Psoas muscle (tissue), 8 donors: ENCODE results near the gene HOXB9. TPM values are rescaled to one million over a fixed set of nuclear protein-coding genes. Genes with fewer than 3 reads are reported as not detected.
A peak's percentile ranks its signal among the peaks of the same experiment; 100 is the strongest.

ENCODE experiments used
- ATAC-seq, 4 donors: fragments of 200-7000 bp; cut with Tn5 transposase; one replicate each; pipeline ENCODE4 v1.9.1; 2020; ENCODE audit warnings: moderate library complexity in 3 of 4, mild to moderate bottlenecking in 2 of 4
- DNase-seq, 2 donors: peaks; one replicate each; pipeline ENCODE4 v3.0.0-alpha.2; 2020
- H3K27ac ChIP-seq: fragments of 200-600 bp; one replicate; pipeline ENCODE4 v1.8.0; 2022
- H3K27me3 ChIP-seq, 3 donors: fragments of 200-600 bp in 1 of 3; one replicate each; pipeline versions ENCODE4 v1.6.1 to v1.8.0; 2013 to 2022; ENCODE audit warnings: low read length in 2 of 3, mild to moderate bottlenecking in 2 of 3, moderate library complexity in 1 of 3; ENCODE audit not compliant: insufficient read depth in 3 of 3
- H3K36me3 ChIP-seq, 2 donors: fragments of 200-600 bp in 1 of 2; one replicate each; pipeline versions ENCODE4 v1.6.1 to v1.8.0; 2013 to 2022; ENCODE audit warnings: low read depth in 1 of 2, mild to moderate bottlenecking in 1 of 2, moderate library complexity in 1 of 2; ENCODE audit not compliant: insufficient read depth in 1 of 2
- H3K4me1 ChIP-seq: fragments of 200-600 bp; one replicate; pipeline ENCODE4 v1.8.0; 2022
- H3K4me3 ChIP-seq: fragments of 200-600 bp; one replicate; pipeline ENCODE4 v1.8.0; 2022; ENCODE audit warnings: mild to moderate bottlenecking
- H3K9me3 ChIP-seq: fragments of 200-600 bp; one replicate; pipeline ENCODE4 v1.8.0; 2022
- WGBS, 3 donors: extraction: QIAGEN DNeasy Blood & Tissue Kit; methylation state at CpG; one replicate each; pipeline versions ENCODE4 v1.1.6 to v1.1.7; 2013; 5-methylcytosine and 5-hydroxymethylcytosine counted together
- intact Hi-C, 2 donors: fragments of 100-400 bp; cut with DNase I; formaldehyde crosslinking; loops; one replicate each; pipeline versions ENCODE4 v1.11.0 to v1.14.2; 2022
- polyA plus RNA-seq, 3 donors: library from polyadenylated mRNA; stranded (reverse); fragments of 200-250 nt; gene quantifications; one replicate each; pipeline ENCODE4 v1.2.3, GENCODE V29; 2013
- total RNA-seq, 4 donors: library from RNA; stranded (reverse); fragmentation: NEBNext Ultra II Directional in 2 of 4; extraction: Animal tissue kit (Norgen Biotek cat#: 25700) in 2 of 4; gene quantifications; one replicate each; pipeline versions ENCODE4 v1.2.1 to v1.2.4, GENCODE V29; 2021 to 2023
- TF ChIP-seq, protein P1 (sequence below): fragments of 200-600 bp; IDR thresholded peaks from one replicate; pipeline ENCODE4 v1.8.0; 2022; ENCODE audit warnings: antibody characterized with exemption
- donor health status: healthy with polysubstance abuse.
- donor health status: DM: no; HTN: no; CAD: no; lungs with moderate emphysema.
- donor health status: Bipolar disorder and iron deficiency.
- donor health status: healthy.
- donor health status: DM: yes; HTN: yes; CAD: no.
- donor health status: DM: no; HTN: no; CAD: no.
- donor health status: DM: no; HTN: no; CAD: no.
- donor health status: DM: yes; HTN: yes; CAD: no.

Gene HOXB9
- total and polyA plus RNA-seq, 7 donors, result 0.01 to 0.10 (median 0.03) TPM; not detected in 4

DNA sequence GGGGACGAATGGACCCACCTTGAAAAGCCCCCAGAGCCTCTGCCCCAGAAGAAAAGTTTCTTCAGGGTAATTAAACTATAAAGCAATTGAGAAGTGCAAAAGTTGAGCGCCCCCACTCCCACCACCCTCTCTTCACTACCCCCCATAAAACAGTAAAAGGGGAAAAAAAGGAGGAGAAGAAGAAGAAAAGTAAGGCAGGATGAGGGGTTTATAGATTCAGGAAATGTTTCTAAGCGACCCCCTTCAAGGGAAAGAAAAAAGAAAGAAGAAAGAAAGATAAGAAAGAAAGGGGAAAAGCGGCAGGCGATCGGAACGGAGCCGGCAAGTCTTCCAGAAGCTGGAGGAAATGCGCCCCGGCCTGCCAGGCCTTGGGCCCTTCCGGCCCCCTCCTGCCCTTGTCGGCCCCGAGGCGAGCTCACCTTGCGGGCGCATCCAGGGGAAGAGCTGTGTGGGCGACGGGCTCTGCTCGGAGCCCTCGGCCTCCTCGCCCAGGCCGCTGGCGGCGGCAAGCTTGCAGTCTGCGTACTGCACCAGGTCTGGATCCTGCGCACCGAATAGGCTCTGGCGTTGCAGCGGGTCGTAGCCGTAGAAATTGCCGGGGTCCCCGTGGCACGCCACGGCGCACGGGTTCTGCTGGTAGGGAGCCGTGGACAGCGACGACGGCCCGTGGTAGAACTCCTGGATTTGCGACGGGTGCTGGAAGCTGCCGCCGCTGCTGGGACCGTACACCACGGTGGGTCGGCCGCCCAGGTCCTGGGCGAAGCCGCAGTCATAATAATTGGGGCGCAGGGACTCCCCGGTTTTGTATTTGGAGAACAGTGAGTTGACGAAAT is 12.1 kb downstream of the HOXB9 start:
- ATAC-seq, result no peak
- peaks cover 17% of the 10 kb centered on the region for H3K4me1 ChIP-seq
- 6 to 8% (median 8%) methylated on average over 52 to 55 of the region's 55 CpGs for WGBS, 3 donors
- no peak overlapping the region for H3K27ac ChIP-seq
- no peaks in the 10 kb centered on the region for H3K9me3 ChIP-seq
- H3K4me3 ChIP-seq, result peak overlapping the region; percentile 77
- H3K27me3 ChIP-seq, result peaks cover 5 to 97% (median 62%) of the 10 kb centered on the region in 3 donors
- no peaks in the 10 kb centered on the region for H3K36me3 ChIP-seq
- intact Hi-C loops, result no loop called here
- TF ChIP-seq, protein P1, sequence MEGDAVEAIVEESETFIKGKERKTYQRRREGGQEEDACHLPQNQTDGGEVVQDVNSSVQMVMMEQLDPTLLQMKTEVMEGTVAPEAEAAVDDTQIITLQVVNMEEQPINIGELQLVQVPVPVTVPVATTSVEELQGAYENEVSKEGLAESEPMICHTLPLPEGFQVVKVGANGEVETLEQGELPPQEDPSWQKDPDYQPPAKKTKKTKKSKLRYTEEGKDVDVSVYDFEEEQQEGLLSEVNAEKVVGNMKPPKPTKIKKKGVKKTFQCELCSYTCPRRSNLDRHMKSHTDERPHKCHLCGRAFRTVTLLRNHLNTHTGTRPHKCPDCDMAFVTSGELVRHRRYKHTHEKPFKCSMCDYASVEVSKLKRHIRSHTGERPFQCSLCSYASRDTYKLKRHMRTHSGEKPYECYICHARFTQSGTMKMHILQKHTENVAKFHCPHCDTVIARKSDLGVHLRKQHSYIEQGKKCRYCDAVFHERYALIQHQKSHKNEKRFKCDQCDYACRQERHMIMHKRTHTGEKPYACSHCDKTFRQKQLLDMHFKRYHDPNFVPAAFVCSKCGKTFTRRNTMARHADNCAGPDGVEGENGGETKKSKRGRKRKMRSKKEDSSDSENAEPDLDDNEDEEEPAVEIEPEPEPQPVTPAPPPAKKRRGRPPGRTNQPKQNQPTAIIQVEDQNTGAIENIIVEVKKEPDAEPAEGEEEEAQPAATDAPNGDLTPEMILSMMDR, result no peak
- no peak for DNase-seq

GRCh38 chr17:48612854-48613691 is 13.1 kb downstream of the HOXB9 start:
- Histone ChIP-seq H3K9me3 (no peaks in the 10 kb centered on the region), H3K36me3 (no peaks in the 10 kb centered on the region), H3K4me3 (peak overlapping the region; percentile 77), H3K27me3 (peaks cover 2 to 99% (median 65%) of the 10 kb centered on the region in 3 donors), H3K27ac (no peak overlapping the region), H3K4me1 (peaks cover 17% of the 10 kb centered on the region)
- TF ChIP-seq, protein P1, result peak; percentile 36
- DNase-seq, result peak in 1 of 2 donors; percentile 55
- peak; percentile 30 to 57 (median 50) for ATAC-seq
- intact Hi-C loops, result no loop called here
- 1% methylated on average over 64 to 67 of the region's 67 CpGs for WGBS, 3 donors

DNA sequence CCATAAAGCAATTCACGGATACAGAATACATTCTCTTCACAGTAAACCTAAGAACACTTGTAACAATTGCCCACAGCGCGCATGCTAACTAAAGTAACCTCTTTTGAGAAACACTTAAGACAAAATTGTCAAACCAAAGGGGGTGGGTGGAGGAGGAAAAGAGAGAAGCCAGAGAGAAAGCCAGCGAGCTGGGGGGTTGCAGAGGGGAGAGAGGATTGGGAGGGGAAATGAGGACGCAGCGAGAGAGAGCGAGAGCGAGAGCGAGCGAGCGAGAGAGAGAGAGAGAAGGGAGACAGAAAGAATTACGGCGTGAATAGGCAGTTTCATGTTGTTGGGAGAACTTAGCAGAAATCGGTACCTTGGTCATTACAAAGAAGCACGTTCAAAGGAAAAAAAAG is 13.7 kb downstream of the HOXB9 start:
- Histone ChIP-seq H3K4me1 (peaks cover 17% of the 10 kb centered on the region), H3K36me3 (no peaks in the 10 kb centered on the region), H3K4me3 (peak overlapping the region; percentile 77), H3K27me3 (peaks cover 0 to 99% (median 62%) of the 10 kb centered on the region in 3 donors), H3K27ac (no peak overlapping the region), H3K9me3 (no peaks in the 10 kb centered on the region)
- TF ChIP-seq, protein P1, result no peak
- 4 to 13% (median 5%) methylated on average over 15 of the region's 15 CpGs for WGBS, 3 donors
- intact Hi-C loops, result no loop called here
- no peak for DNase-seq
- ATAC-seq, result no peak

DNA sequence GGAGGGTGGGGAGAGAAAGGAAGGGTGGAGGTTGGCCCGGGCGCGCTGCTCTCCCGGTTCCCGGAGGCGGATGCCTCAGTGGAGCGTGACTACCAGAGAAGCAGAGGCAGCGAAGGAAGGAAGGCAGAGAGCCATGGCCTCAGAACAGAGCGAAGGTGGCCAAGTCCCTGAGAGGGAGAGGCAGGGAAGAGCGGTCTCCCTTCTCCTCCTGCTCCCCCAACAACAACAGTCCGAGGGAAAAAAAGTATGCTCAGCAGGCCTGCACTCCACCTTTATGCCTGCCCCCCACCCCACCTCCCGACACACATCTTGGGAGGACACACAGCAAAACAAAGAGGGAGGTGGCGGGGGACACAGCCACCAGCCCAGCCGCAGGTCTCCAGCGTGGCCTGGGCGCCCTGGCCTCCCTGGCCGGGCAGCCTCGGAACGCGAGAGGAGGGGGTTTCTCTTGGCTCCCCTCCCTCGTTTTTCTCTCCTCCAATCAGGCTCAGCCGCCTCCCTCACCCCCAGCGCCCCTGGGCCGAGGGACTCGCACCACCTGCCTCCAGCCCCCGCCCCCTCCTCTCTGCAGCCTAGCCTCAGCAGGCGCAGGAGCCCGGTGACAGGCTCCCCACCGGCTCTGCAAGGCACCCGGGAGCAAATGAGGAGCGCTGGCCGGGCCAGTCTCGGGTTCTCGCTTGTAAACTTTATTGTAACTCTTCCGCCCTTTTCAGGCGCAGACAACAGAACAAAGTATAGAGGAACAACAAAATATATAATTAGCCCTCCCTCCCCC is 14.3 kb downstream of the HOXB9 start:
- no peaks in the 10 kb centered on the region for H3K36me3 ChIP-seq
- TF ChIP-seq, protein P1, result no peak
- intact Hi-C loops, result no loop called here
- no peak for ATAC-seq
- peaks cover 0 to 99% (median 65%) of the 10 kb centered on the region in 3 donors for H3K27me3 ChIP-seq
- peak overlapping the region; percentile 30 for H3K27ac ChIP-seq
- WGBS, 3 donors, result 2 to 7% (median 7%) methylated on average over 25 to 36 of the region's 36 CpGs
- no peaks in the 10 kb centered on the region for H3K9me3 ChIP-seq
- no peak for DNase-seq
- peak overlapping the region; percentile 77 for H3K4me3 ChIP-seq
- peaks cover 17% of the 10 kb centered on the region for H3K4me1 ChIP-seq
